ENCODE data around the gene PRDM12.

DNA sequence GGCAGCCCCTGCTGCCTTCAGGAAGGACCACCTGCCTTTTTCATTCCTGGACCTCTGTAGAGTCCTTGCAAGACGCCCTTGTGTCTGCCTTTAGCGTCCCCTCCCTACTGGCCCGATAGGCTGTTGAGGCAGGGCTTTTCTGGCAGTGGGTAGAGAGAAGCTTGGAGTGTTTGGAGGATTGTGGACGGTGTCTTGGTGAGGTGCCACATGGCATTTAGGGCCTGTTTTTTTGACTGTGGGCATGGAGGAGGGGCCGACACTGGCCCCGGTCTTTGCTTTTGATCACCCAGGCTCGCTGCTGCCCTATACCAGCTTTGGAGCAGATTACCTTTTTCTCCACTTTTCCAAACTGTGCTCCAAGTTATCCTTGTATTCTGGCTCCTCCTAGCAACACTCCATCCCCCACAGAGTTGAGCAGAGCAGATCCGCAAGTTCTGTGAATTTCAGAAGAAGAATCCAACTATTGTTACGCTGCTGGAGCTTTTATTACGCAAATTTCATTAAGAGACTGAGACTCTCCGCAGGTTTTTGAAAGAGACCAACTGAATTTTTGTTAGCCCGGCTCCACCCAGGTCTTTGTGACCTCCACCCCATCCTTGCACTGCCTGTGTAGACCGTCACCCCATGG is 34.8 kb upstream of the PRDM12 start:
- TF ChIP-seq, protein P1, sequence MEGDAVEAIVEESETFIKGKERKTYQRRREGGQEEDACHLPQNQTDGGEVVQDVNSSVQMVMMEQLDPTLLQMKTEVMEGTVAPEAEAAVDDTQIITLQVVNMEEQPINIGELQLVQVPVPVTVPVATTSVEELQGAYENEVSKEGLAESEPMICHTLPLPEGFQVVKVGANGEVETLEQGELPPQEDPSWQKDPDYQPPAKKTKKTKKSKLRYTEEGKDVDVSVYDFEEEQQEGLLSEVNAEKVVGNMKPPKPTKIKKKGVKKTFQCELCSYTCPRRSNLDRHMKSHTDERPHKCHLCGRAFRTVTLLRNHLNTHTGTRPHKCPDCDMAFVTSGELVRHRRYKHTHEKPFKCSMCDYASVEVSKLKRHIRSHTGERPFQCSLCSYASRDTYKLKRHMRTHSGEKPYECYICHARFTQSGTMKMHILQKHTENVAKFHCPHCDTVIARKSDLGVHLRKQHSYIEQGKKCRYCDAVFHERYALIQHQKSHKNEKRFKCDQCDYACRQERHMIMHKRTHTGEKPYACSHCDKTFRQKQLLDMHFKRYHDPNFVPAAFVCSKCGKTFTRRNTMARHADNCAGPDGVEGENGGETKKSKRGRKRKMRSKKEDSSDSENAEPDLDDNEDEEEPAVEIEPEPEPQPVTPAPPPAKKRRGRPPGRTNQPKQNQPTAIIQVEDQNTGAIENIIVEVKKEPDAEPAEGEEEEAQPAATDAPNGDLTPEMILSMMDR (IDR thresholded peaks at IDR 0.05), result no peak
- TF ChIP-seq POLR2A (IDR thresholded peaks at IDR 0.05), result no peak

Measured in uterus (tissue), 2 donors.